HG03558 (cell line): Measurements from ENCODE around the gene TRAPPC4.
"Not testable (repeated sequence)": the region's sequence is repeated elsewhere in the genome, so short reads cannot be mapped to it uniquely, and the experiment has no call there.

ENCODE experiments used
- ATAC-seq: cut with Tn5 transposase; IDR thresholded peaks from one replicate; pipeline ENCODE4 v1.9.1; 2021; ENCODE audit warnings: moderate number of reproducible peaks; ENCODE audit not compliant: unreplicated experiment; ENCODE audit errors: extremely low read depth

TRAPPC4 gene, protein sequence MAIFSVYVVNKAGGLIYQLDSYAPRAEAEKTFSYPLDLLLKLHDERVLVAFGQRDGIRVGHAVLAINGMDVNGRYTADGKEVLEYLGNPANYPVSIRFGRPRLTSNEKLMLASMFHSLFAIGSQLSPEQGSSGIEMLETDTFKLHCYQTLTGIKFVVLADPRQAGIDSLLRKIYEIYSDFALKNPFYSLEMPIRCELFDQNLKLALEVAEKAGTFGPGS

DNA sequence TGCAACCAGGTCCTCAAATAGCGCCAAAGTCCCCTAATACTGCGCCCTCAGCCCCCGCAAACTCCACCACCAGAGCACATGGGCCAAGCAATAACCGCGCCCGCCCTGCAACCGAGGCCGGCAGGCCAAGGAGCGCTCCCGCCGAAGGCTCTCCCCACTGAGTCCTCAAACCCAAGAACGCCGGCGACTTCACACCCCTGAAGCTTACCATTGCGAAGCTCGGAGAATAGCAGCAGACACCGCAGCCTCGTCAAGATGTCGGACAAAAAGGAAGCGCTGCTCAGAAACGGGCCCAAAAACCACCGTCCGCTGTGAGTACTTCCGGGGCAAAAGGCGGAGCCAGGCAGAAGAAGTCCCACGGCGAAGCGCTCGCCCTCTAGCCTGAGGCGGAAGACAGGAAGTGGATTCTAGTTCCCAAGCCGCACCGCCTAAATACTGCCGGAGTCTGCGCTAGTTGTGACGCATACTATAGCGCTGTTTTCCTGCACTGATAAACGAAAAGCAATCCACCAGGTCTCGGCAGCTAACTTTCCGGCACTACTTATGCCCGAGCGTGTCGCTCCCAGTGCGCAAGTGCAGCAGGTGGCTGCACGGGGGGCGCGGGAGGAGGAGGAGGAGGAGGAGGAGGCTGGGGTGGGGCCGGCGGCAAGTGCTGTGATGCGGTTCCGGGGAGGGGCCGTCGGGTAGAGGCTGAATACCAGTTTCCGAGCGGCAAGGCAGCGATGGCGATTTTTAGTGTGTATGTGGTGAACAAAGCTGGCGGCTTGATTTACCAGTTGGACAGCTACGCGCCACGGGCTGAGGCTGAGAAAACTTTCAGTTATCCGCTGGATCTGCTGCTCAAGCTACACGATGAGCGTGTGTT lies at the start of gene TRAPPC4, which contains the start of gene RPS25:
TRAPPC4 (plus strand) TSS at position 693 of the 865 bp plus-strand sequence; CDS start at position 723, 30 bp downstream.
RPS25 (minus strand) TSS at position 270 of the 865 bp plus-strand sequence; CDS start at position 211, 59 bp downstream.
- peak; percentile 62 for ATAC-seq

DNA sequence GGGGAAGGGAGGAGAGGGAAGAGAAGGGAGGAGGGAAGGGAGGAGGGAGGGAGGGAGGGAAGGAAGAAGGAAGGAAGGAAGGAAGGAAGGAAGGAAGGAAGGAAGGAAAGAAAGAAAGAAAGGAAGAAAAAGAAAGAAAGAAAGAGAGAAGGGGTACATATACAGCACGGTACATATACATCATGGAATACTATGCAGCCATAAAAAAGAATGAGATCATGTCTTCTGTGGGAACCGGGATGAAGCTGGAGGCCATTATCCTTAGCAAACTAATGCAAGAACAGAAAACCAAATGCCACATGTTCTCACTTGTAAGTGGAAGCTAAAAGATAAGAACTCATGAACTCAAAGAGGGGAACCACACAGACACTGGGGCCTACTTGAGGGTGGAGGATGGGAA lies 49.1 kb upstream of the TRAPPC4 start:
- ATAC-seq, result not testable (repeated sequence)

DNA sequence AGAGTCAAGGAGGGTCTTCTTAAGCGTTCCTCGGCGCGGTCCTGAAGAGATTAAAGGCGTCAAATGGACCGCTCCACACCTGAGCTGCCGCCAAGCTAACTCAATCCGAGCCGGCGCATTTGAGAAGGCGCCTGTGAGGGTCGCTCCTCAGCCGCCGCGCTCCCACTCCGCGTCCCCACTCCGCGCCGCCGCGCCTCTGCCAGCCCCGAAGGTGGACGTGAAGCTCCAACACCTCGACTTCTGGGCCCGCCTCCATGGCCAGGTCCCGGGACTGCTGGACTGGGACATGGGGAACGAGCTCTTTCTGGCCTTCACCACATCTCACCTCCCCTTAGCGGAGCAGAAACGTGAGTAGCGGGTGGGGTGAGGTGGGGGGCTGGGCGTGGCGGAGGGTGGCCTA lies 46.9 kb upstream of the TRAPPC4 start, which contains the start of gene FOXR1:
FOXR1 (plus strand) TSS at position 116 of the 400 bp plus-strand sequence; CDS start at position 287, 171 bp downstream.
- no peak for ATAC-seq

DNA sequence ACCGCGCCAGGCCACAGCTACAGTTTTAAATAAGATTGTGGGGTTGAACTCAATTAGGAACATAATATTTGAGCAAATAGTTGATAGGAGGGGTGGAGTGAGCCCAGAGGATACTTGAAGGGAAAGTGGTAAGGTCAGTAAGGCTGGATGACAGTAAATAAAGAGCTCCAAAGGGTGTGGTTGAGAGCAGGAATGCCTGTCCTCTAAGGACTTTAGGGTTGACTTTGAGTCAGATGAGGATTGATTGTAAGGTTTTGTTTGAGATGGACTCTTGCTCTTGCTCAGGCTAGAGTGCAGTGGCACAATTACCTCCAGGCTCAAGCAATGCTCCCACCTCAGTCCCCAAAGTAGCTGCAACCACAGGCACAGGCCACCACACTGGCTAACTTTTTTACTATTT lies 44.6 kb upstream of the TRAPPC4 start:
- ATAC-seq, result no peak

DNA sequence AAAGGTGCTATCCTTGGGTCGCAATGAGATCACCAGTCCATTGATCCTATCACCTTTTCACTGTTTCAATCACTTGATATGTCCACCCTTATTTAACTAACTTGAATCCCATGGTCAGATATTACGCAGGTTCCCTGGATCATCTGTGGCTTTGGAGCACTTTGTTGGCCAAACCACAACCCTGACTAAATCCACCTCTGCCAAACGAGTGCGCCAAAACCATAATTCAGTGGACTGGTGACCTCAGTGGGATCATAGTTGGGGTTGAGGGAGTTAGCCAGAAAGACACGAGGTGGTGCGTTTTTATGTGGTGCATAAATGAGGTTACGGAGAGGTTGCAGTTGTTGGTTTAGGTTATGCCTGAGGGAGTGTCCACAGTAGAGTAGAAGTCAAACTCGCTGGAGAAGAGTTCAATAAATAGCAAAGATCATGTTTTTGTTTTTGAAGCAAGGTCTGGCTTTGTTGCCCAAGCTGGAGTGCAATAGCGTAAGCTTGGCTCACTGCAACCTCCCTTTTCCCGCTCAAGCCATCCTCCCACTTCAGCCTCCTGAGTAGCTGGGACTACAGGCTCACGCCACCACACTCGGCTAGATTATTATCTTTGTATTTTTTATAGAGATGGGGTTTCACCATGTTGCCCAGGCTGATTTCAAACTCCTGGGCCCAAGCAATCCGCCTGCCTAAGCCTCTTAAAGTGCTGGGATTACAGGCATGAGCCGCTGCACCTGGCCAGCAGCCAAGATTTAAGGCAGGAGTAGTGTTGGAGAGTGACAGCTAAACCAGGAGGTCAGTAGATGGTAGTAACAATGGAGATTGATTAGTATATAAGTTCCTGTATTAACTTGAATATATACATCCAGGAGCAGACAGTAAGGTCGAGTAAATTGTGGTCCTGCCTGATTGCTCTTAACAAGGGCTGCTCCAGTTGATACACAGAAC lies 42.5 kb upstream of the TRAPPC4 start:
- ATAC-seq, result no peak

DNA sequence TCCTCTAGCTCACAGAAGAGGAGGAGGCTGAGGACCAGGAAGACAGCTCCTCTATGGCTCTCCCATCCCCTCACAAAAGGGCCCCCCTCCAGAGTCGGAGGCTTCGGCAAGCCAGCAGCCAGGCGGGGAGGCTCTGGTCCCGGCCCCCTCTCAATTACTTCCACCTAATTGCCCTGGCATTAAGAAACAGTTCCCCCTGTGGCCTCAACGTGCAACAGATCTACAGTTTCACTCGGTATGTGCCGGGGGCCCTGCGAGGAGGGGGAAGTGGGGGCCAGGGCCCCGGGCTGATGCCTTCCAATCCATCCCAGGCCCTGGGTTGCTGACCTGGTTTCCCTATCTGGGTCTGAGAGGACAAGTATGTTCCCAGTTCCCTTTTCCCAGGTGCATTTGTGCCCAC lies 39.1 kb upstream of the TRAPPC4 start:
- no peak for ATAC-seq

DNA sequence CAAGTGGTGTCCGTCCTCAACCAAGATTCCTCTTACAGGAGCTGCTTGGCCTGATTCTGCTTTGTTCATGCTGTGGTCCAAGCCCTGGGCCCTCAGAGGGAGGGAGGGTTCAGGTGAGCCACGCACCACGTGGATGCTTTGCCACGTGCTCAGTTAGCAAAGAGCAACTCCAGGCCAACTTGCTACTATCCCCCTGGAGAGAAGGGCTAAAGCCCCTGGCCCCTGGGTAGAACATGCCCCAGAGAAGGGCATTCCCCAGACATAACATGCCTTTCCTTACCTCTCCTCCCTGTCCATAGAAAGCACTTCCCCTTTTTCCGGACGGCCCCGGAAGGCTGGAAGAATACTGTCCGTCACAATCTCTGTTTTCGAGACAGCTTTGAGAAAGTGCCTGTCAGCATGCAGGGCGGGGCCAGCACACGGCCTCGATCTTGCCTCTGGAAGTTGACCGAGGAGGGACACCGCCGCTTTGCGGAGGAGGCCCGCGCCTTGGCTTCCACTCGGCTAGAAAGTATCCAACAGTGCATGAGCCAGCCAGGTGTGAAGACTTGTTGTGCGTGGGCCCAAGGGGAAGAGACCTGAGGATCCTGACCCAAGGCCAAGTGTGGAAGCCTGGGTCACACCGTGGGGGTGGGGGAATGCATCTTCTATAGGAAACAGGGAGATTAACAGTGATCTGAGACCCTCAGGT lies 38.2 kb upstream of the TRAPPC4 start:
- no peak for ATAC-seq

DNA sequence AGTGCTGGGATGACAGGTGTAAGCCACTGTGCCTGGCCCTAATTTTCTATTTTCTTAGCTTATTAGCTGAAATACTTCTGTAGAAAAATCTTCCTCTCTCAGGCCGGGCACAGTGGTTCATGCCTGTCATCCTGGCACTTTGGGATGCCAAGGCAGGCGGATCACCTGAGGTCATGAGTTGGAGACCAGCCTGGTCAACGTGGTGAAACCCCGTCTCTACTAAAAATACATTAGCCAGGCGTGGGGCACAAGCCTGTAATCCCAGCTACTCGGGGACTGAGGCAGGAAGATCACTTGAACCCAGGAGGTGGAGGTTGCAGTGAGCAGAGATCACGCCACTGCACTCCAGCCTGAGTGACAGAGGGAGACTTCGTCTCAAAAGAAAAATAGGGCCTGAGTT lies 34.2 kb upstream of the TRAPPC4 start:
- ATAC-seq, result not testable (repeated sequence)

DNA sequence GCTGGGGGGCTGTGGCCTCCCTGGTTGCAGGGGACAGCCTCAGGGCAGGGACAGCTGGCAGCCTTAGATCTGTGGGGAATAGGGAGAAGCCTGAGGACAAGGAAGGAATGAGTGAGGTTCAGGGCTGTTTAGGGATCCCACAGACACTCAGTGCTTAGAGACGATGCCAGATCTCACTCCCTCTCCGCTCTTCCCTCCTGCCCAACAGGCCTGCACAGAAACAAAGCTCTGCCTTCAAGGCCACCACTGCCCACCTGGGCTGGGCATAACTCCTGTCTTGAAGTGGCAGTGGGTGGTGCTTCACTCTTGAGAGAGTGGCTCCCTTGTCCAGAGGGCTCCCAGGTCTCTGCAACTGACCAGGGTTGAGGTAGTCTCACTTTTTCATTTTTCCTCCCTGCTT lies 33.7 kb upstream of the TRAPPC4 start:
- ATAC-seq, result no peak

DNA sequence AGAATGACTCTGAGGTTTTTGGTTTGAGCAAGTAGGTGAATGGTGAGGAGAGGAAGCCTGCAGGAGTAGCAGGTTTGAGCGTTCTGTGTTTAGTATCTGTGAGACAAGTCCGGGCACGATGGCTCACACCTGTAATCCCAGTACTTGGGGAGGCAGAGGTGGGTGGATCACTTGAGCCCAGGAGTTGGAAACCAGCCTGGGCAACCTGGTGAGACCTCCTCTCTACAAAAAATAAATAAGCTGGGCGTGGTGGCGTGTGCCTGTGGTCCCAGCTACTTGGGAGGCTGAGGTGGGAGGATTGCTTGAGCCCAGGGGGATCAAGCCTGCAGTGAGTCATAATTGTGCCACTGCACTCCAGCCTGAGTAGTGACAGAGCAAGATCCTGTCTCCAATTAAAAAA lies 30.3 kb upstream of the TRAPPC4 start:
- ATAC-seq, result no peak

DNA sequence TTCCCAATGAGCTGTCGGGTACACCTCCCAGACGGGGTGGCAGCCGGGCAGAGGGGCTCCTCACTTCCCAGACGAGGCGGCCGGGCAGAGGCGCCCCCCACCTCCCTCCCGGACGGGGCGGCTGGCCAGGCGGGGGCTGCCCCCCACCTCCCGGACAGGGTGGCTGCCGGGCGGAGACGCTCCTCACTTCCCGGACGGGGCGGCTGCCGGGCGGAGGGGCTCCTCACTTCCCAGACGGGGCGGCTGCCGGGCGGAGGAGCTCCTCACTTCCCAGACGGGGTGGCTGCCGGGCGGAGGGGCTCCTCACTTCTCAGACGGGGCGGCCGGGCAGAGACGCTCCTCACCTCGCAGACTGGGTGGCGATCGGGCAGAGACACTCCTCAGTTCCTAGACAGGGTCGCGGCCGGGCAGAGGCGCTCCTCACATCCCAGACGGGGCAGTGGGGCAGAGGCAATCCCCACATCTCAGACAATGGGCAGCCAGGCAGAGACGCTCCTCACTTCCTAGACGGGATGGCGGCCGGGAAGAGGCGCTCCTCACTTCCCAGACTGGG lies 27.0 kb upstream of the TRAPPC4 start:
- ATAC-seq, result not testable (repeated sequence)

DNA sequence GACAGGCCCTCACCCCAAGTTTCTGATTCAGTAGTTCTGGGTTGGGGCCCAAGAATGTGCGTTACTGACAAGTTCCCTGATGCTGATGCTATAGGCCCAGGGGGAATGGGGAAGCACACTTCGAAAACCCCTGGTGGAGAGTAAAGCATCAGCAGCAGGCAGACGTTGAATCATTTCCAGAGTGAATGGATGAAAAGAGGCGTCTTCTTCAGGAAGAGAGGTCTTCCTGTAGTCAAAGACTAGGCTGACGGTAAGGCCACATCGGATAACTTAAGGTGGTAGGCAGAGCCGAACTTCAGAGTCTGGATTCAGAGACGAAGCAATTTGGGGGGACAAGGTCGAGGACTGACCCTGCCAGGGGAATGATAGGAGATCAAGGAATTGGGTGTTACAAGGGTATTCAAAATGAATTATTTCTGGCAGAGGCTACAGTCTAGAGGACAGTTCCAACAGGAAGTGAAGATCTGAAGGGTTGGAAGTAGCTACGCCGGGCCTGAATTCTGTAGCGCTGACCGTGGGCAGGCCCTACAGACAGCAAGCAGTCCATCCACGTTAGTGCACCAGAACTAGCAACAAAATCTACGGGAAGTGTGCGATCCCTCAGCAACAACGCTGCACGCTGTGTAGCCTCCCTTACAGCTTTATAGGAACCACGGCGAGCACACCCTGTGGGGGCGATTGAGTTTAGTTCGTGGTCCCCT lies 21.5 kb upstream of the TRAPPC4 start:
- ATAC-seq, result no peak

DNA sequence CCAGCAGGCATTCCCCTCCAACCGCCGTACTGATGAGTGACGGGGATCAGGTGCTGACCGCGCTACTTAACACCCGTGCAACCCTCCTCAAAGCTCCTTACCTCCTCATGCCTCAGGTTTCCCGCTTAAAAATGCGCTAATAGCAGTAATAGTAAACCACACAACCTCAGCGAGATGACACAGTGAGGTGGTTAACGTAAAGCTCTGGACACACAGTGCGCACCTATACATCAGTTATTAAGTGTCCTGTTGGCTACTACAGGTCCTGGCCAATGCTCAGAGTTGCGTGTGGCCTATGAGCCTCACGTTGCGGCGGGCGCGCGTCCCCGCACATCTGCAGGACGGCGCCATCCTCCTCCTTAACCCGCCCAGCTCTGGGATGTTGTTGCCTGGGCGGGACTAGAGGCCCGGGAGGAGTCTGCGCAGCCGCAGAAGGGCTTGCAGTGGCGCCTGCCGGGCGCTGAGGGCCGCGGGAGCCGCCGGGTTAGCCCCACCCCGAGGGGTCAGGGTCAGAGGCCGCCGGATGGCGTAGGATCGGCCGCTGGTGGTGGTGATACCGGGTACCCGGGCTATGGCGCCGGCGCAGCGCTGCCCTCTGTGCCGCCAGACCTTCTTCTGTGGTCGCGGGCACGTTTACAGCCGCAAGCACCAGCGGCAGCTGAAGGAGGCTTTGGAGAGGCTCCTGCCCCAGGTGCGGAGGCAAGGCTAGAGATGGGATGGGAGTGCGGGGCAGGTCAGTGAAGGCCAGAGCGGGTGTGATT lies 20.8 kb upstream of the TRAPPC4 start, which contains the start of gene CENATAC:
CENATAC (plus strand) TSS at position 512 of the 761 bp plus-strand sequence; CDS start at position 572, 60 bp downstream.
- peak; percentile 77 for ATAC-seq

DNA sequence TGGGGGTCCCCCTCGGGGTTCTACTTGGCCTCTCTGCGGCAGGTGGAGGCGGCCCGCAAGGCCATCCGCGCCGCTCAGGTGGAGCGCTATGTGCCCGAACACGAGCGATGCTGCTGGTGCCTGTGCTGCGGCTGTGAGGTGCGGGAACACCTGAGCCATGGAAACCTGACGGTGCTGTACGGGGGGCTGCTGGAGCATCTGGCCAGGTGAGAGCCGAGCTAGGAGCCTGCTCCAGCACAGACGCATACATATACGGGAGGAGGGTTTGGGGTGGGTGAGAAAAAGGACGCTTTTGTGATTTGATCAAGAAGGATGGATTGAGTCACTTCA lies 20.2 kb upstream of the TRAPPC4 start:
- ATAC-seq, result no peak

DNA sequence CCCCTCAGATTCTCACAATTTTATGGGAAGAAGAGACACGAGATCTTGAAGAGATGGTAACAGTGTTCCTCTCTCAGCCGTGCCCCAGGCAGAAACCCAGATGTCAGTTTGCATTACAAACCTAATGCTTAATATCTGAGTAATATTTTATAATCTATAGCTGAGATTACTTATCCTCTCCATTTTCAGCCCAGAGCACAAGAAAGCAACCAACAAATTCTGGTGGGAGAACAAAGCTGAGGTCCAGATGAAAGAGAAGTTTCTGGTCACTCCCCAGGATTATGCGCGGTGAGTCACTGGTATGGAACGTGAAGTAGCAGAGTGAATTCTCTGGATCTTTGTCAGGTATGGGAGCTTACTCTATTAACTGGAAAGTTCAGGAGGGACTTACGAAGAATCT lies 19.7 kb upstream of the TRAPPC4 start:
- ATAC-seq, result no peak

DNA sequence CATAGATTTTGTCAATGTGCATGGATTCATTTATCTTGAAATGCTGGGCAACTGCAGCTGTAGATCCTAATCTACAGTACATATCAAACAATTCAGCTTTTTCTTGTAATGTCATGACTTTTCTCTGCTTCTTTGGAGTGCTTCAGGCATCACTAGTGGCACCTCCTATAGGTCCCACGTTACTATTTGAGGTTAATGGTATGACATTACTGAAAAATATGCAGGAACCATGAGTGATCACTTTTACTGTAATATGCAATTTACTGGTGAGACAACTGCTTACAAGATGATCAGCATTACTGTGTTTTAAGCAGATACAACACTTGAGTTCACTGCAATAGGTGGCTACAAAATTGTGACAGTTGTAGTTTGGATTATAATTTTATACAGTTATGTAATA lies 17.7 kb upstream of the TRAPPC4 start:
- no peak for ATAC-seq

DNA sequence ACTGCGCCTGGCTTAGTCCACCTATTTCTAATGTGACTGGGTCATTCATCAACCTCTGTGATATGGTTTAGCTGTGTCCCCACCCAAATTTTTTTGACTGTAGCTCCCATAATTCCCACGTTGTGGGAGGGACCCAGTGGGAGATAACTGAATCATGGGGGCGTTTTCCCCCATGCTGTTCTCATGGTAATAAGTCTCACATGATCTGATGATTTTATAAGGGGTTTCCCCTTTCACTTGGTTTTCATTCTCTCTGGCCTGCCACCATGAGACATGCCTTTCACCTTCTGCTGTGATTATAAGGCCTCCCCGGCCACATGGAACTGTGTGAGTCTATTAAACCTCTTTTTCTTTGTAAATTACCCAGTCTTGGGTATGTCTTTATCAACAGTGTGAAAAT lies 11.9 kb upstream of the TRAPPC4 start:
- ATAC-seq, result no peak

DNA sequence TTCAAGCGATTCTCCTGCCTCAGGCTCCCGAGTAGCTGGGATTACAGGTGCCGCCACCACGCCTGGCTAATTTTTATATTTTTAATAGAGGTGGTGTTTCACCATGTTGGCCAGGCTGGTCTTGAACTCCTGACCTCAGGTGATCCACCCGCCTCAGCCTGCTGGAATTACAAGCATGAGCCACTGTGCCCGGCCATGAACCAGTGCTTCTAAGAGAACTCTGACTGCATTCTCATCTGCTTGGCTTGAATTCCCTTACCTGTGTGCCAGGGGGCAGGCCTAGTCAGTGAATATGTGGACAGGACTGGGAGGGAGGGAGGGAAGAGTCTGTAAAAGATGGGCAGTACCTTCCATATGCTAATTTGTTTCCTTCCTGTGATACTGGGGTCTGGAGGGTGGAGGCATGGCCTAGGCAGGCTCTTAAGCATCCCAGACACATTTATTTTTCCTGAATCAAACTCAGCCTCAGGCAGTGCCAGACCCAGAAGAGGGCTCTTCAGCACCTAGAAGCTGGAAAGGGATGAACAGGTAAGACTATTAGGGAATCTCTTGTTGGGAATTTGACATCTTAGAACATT lies 7.0 kb upstream of the TRAPPC4 start:
- ATAC-seq, result no peak
